GM19351 (cell line): ENCODE measurements around the gene IRX1.

Experiments
- ATAC-seq: cut with Tn5 transposase; IDR thresholded peaks from one replicate; pipeline ENCODE4 v1.9.1; 2021; ENCODE audit warnings: mild to moderate bottlenecking, moderate library complexity; ENCODE audit not compliant: unreplicated experiment

Gene IRX1

DNA sequence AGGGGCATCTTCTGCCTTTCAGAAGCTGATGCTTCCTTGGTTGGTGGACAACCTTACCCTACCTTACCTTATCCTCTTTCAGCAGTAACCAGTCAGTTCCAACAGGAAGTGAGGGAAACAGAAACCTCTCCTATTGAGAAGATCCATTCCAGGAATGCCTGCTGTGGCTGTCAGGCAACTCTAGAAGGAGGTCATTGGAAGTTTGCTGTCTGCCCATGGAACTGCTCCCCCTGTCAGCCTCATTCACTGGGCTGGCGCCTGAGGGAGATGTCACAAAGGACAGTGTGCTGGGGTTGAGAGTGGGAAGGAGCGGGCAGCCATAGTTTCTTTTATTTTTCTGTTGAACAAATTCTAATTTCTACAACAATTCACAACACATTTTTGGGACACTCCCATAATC lies 54.7 kb downstream of the IRX1 start:
- no peak for ATAC-seq

DNA sequence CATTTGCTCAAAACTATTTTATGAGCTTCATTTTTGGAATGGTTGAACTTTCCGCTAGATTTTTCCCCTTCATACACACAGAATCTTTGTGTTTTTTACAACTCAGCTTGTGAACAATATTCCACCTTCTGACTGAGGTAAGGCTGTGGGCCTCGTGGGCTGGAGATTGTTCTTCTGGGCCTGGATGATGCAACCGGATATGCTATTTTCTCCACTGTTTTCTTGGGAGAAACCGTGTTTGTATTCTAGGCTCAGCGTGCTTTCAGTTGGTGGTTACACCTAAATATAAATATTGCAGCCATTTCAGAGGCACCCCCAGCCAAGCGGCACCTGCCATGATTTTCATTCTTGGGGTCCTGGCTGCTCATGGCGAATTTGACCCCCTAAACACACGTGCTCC lies 55.2 kb downstream of the IRX1 start:
- ATAC-seq: no peak
